Right lobe of liver (tissue), 4 donors: ENCODE measurements around the gene GRB10.

Experiments
- CTCF ChIP-seq, 4 donors: fragments of 200-600 bp in 3 of 4; fragments of 450-650 bp in 1 of 4; IDR thresholded peaks; one replicate each; pipeline versions ENCODE4 v1.5.1 to v1.8.0; 2016 to 2022; ENCODE audit warnings: antibody characterized with exemption in 4 of 4, mild to moderate bottlenecking in 2 of 4
- POLR2A ChIP-seq: fragments of 450-650 bp; IDR thresholded peaks from one replicate; pipeline ENCODE4 v1.6.1; 2017; ENCODE audit warnings: antibody characterized with exemption, mild to moderate bottlenecking
- donor health status: DM: no; HTN: no; CAD: no.
- donor health status: DM: no; HTN: no; CAD: no.
- donor health status: DM: no; HTN: yes; CAD: no.

DNA sequence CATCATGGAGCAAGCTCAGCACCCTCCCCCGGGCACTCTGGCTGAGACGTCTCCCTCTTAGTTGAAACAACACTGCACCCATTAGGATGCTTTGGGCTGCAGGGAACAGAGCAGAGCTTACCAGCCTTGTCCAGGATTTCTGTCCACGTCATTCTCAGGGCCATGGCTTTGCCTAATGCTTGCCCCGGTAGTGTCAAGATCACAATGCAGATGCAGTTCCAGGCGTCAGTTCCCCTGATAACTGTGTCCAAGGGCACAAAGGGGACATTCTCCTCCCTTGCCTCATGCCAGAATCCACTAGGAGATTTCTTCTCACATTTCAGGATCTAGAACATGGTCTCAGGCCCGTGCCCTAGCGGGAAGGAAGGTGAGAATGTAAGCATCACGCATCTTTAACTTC, 17.2 kb upstream of the GRB10 start:
- no peak for TF ChIP-seq POLR2A
- TF ChIP-seq CTCF (IDR thresholded peaks at IDR 0.05): no peak
